ENCODE measurements around the gene LAIR2. TPM values are rescaled to one million over a fixed set of nuclear protein-coding genes. Genes with fewer than 3 reads are reported as not detected.

Gene LAIR2
- polyA plus RNA-seq, 3 donors = 0.38 TPM; not detected in 2

GRCh38 chr19:54541712-54542111 lies 39.1 kb downstream of the LAIR2 start:
- no CpG with 5 or more reads among the region's 2 CpGs for WGBS (ENCODE audit: insufficient coverage)
- Mint-ChIP-seq H3K27ac (peak overlapping the region in 3 of 7 donors; percentile 27 to 59 (median 32)), H3K4me3 (no peak overlapping the region), H3K27me3 (ENCODE audit: low read depth in 3 of 3) (peaks cover 29 to 49% (median 37%) of the 10 kb centered on the region in 3 donors), H3K36me3 (peaks cover 0 to 2% of the 10 kb centered on the region in 2 donors), H3K4me1 (peaks cover 19% of the 10 kb centered on the region), H3K9me3 (peaks cover 0 to 2% (median 0%) of the 10 kb centered on the region in 7 donors)
- H3K9me3 ChIP-seq (replicated peaks in 1 of 2; ENCODE audit: control insufficient read depth in 1 of 2, insufficient read depth in 1 of 2, low read length in 2 of 2) = no peaks in the 10 kb centered on the region
- H3K79me2 ChIP-seq (ENCODE audit: insufficient read depth, low read length) = no peaks in the 10 kb centered on the region
- H3K4me3 ChIP-seq (replicated peaks in 1 of 3; ENCODE audit: low read depth in 2 of 3, low read length in 3 of 3) = no peak overlapping the region
- H3K4me1 ChIP-seq (ENCODE audit: control insufficient read depth in 1 of 2, insufficient read depth in 2 of 2, low read length in 2 of 2) = peaks cover 0 to 14% of the 10 kb centered on the region in 2 donors
- no peak for DNase-seq
- H2AFZ ChIP-seq (ENCODE audit: insufficient read depth, low read depth, low read length, poor library complexity, severe bottlenecking) = no peak overlapping the region
- no peak overlapping the region for H3K4me2 ChIP-seq (replicated peaks; ENCODE audit: extremely low read depth, low read length, poor library complexity, severe bottlenecking)
- H3K27ac ChIP-seq (ENCODE audit: low read depth in 1 of 2, low read length in 2 of 2) = no peak overlapping the region
- no peak overlapping the region for H3K9ac ChIP-seq (ENCODE audit: insufficient read depth, low read length, poor library complexity, severe bottlenecking)
- no peaks in the 10 kb centered on the region for H4K20me1 ChIP-seq (ENCODE audit: insufficient read depth, low read length)
- H3K27me3 ChIP-seq (ENCODE audit: control insufficient read depth in 2 of 2, insufficient read depth in 2 of 2, low read length in 2 of 2) = peaks cover 0 to 4% of the 10 kb centered on the region in 2 donors
- no peak for TF ChIP-seq CTCF (IDR thresholded peaks at IDR 0.05)
- intact Hi-C loops (cut with micrococcal nuclease) = no loop called here
- H3K36me3 ChIP-seq (replicated peaks in 1 of 2; ENCODE audit: control insufficient read depth in 1 of 2, insufficient read depth in 2 of 2, low read length in 2 of 2) = no peaks in the 10 kb centered on the region

DNA sequence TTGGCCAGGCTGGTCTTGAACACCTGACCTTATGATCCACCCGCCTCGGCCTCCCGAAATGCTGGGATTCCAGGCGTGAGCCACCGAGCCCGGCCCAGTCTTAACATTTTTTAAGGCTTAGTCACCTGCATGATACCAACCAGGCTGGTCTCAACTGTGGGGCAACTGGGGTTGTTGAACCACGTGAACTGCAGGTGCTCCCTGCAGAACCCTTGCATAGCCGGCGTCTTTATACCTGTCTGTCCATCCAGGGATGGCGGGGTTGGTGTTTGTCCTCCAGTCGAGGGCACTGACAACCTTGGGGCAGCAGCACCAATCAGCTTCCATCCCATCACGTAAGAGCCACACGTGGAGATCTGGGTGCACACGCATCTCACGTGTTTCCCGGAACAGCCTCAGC lies 46.2 kb downstream of the LAIR2 start:
- Histone ChIP-seq H2AFZ (ENCODE audit: insufficient read depth, low read depth, low read length, poor library complexity, severe bottlenecking) (no peak overlapping the region), H3K4me1 (ENCODE audit: control insufficient read depth in 1 of 2, insufficient read depth in 2 of 2, low read length in 2 of 2) (peaks cover 12% of the 10 kb centered on the region in 2 donors), H3K4me3 (replicated peaks in 1 of 3; ENCODE audit: low read depth in 2 of 3, low read length in 3 of 3) (no peak overlapping the region), H3K36me3 (replicated peaks in 1 of 2; ENCODE audit: control insufficient read depth in 1 of 2, insufficient read depth in 2 of 2, low read length in 2 of 2) (no peaks in the 10 kb centered on the region), H3K9me3 (replicated peaks in 1 of 2; ENCODE audit: control insufficient read depth in 1 of 2, insufficient read depth in 1 of 2, low read length in 2 of 2) (no peaks in the 10 kb centered on the region), H3K79me2 (ENCODE audit: insufficient read depth, low read length) (no peaks in the 10 kb centered on the region), H3K27ac (ENCODE audit: low read depth in 1 of 2, low read length in 2 of 2) (no peak overlapping the region), H3K4me2 (replicated peaks; ENCODE audit: extremely low read depth, low read length, poor library complexity, severe bottlenecking) (no peak overlapping the region), H3K9ac (ENCODE audit: insufficient read depth, low read length, poor library complexity, severe bottlenecking) (no peak overlapping the region), H3K27me3 (ENCODE audit: control insufficient read depth in 2 of 2, insufficient read depth in 2 of 2, low read length in 2 of 2) (no peaks in the 10 kb centered on the region), H4K20me1 (ENCODE audit: insufficient read depth, low read length) (no peaks in the 10 kb centered on the region)
- Mint-ChIP-seq H3K27ac (peak overlapping the region in 1 of 7 donors; percentile 41), H3K27me3 (ENCODE audit: low read depth in 3 of 3) (peaks cover 17 to 32% (median 25%) of the 10 kb centered on the region in 3 donors), H3K9me3 (peaks cover 0 to 2% (median 0%) of the 10 kb centered on the region in 7 donors), H3K4me3 (no peak overlapping the region), H3K36me3 (no peaks in the 10 kb centered on the region), H3K4me1 (peaks cover 12% of the 10 kb centered on the region)
- TF ChIP-seq CTCF (IDR thresholded peaks at IDR 0.05) = no peak
- DNase-seq = no peak
- 92% methylated on average over 16 of the region's 16 CpGs for whole genome bisulfite sequencing (ENCODE audit: insufficient coverage)
- intact Hi-C loops (cut with micrococcal nuclease) = no loop called here
